Activated CD4-positive, CD25-positive, alpha-beta regulatory T cell treated with anti-CD3 and anti-CD28 coated beads, Interleukin-2, amount 50 U/mL, for 72 hours (primary cell): ENCODE data around the gene BEST1.
"Not testable (repeated sequence)": the region's sequence is repeated elsewhere in the genome, so short reads cannot be mapped to it uniquely, and the experiment has no call there.

Source experiments
- DNase-seq: peaks from one replicate; pipeline ENCODE4 v3.0.0; 2021

The BEST1 gene

GRCh38 chr11:61949169-61950034 is 749 bp upstream of the BEST1 start:
- DNase-seq = no peak

GRCh38 chr11:61951484-61952135 is 1.5 kb downstream of the BEST1 start:
- DNase-seq = no peak

GRCh38 chr11:61952882-61953281 is 2.7 kb downstream of the BEST1 start:
- DNase-seq = no peak

GRCh38 chr11:61953632-61954031 is 3.5 kb downstream of the BEST1 start:
- not testable (repeated sequence) for DNase-seq

GRCh38 chr11:61954106-61954850 is 4.1 kb downstream of the BEST1 start:
- no peak for DNase-seq

- no peak for DNase-seq
Measured at GRCh38 chr11:61954851-61955421, 4.8 kb downstream of the BEST1 start.

- no peak for DNase-seq
Measured at GRCh38 chr11:61955422-61956135, 5.4 kb downstream of the BEST1 start.

- DNase-seq = no peak
Measured at GRCh38 chr11:61956191-61957020, 6.3 kb downstream of the BEST1 start.

GRCh38 chr11:61957021-61957770 is 7.0 kb downstream of the BEST1 start:
- DNase-seq = no peak

- no peak for DNase-seq
Measured at GRCh38 chr11:61958590-61958989, 8.4 kb downstream of the BEST1 start.

- peak; percentile 25 for DNase-seq
Measured at GRCh38 chr11:61959114-61959513, 9.0 kb downstream of the BEST1 start.

GRCh38 chr11:61959678-61960077 is 9.5 kb downstream of the BEST1 start:
- DNase-seq = peak; percentile 16

GRCh38 chr11:61960532-61960931 is 10.4 kb downstream of the BEST1 start:
- DNase-seq = peak; percentile 0

GRCh38 chr11:61961570-61962212 is 11.5 kb downstream of the BEST1 start:
- DNase-seq = no peak

GRCh38 chr11:61962213-61963015 is 12.3 kb downstream of the BEST1 start:
- DNase-seq = no peak

- no peak for DNase-seq
Measured at GRCh38 chr11:61963016-61963281, 12.8 kb downstream of the BEST1 start.

- no peak for DNase-seq
Measured at GRCh38 chr11:61963282-61964057, 13.3 kb downstream of the BEST1 start.

GRCh38 chr11:61964058-61964665 is 14.0 kb downstream of the BEST1 start:
- DNase-seq = no peak
